ENCODE measurements around the gene SYPL2.

The SYPL2 gene

GRCh38 chr1:109493227-109493626, 26.9 kb downstream of the SYPL2 start:
- DNase-seq, result no peak

- peak; percentile 66 for DNase-seq
Observed at GRCh38 chr1:109493805-109494539, 27.6 kb downstream of the SYPL2 start, which contains the start of gene CYB561D1. Gene CYB561D1, plus strand, starts transcription at chr1:109494094. Its CDS starts 46 bp downstream, at chr1:109494140.

GRCh38 chr1:109495738-109496137, 29.4 kb downstream of the SYPL2 start:
- no peak for DNase-seq

- DNase-seq, result no peak
Observed at GRCh38 chr1:109497449-109498160, 31.3 kb downstream of the SYPL2 start.

GRCh38 chr1:109498161-109498801, 31.9 kb downstream of the SYPL2 start:
- peak; percentile 39 for DNase-seq

GRCh38 chr1:109499081-109499480, 32.7 kb downstream of the SYPL2 start:
- DNase-seq, result no peak

GRCh38 chr1:109499661-109500536, 33.6 kb downstream of the SYPL2 start:
- DNase-seq, result no peak

- DNase-seq, result no peak
Observed at GRCh38 chr1:109500941-109501381, 34.6 kb downstream of the SYPL2 start.

GRCh38 chr1:109501644-109502363, 35.5 kb downstream of the SYPL2 start:
- DNase-seq, result no peak

- DNase-seq, result no peak
Observed at GRCh38 chr1:109502364-109502851, 36.1 kb downstream of the SYPL2 start.

GRCh38 chr1:109503935-109504334, 37.6 kb downstream of the SYPL2 start:
- no peak for DNase-seq

- DNase-seq, result no peak
Observed at GRCh38 chr1:109504974-109505373, 38.6 kb downstream of the SYPL2 start.

GRCh38 chr1:109508001-109508872, 41.9 kb downstream of the SYPL2 start:
- DNase-seq, result no peak

- no peak for DNase-seq
Observed at GRCh38 chr1:109508873-109509175, 42.5 kb downstream of the SYPL2 start.

GRCh38 chr1:109509176-109510134, 43.1 kb downstream of the SYPL2 start, which contains the start of gene AMIGO1:
Gene AMIGO1, minus strand, starts transcription at chr1:109509727. Its CDS starts 815 bp downstream, at chr1:109508912.
- DNase-seq, result no peak

- DNase-seq, result no peak
Observed at GRCh38 chr1:109513110-109513710, 46.9 kb downstream of the SYPL2 start.

- DNase-seq, result no peak
Observed at GRCh38 chr1:109514846-109515245, 48.5 kb downstream of the SYPL2 start.

- no peak for DNase-seq
Observed at GRCh38 chr1:109516872-109517271, 50.5 kb downstream of the SYPL2 start.

GRCh38 chr1:109517337-109517736, 51.0 kb downstream of the SYPL2 start:
- DNase-seq, result no peak

Measured in NCI-H446 treated with DMSO at 0.1 percent for 48 hours (cell line).